GM18511 (cell line): ENCODE measurements around the gene NR2E3.

Experiments
- ATAC-seq: cut with Tn5 transposase; IDR thresholded peaks from one replicate; pipeline ENCODE4 v1.9.1; 2021; ENCODE audit warnings: mild to moderate bottlenecking, moderate library complexity; ENCODE audit not compliant: unreplicated experiment

NR2E3 gene

GRCh38 chr15:71790081-71790480 is 20.3 kb upstream of the NR2E3 start:
- no peak for ATAC-seq

- no peak for ATAC-seq
Measured at GRCh38 chr15:71791975-71792374, 18.4 kb upstream of the NR2E3 start.

GRCh38 chr15:71792521-71792920 is 17.8 kb upstream of the NR2E3 start:
- no peak for ATAC-seq

DNA sequence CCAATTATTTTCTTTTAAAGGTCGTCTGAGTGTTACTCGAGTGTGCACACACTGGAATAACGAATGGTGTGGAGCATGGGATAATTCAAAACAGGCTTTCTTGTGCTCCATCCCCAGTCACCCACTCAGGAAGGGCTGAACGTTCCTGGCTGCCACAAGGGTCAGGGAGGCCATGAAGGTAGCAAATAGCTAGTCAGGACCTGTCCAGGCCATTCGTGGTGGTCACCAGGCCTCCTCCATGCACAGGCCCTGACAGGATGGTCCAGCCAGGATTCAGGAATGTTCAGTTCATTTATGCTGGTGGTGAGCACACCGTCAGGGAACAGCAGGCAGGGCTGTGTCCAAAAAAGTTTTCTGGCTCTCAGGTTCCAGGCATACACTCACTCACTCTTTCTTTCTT is 11.7 kb upstream of the NR2E3 start:
- ATAC-seq = no peak

DNA sequence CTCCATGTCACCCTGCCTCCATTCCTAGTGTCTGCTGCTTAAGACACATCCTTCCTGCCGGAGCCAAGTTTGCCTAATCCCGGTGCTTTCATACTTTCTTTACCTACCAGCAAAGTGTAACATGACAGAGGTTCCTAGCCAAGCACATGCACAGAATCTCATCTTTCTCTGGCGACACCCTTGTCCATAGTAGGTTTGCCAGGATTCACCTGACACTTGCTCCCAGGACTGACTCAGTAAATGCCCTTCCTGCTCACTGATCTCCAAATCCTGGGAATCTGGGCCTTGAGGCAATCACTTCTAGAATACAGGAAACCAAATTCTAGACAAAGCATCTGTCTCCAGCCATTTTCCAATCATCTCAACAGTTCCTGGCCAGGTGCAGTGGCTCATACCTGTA is 10.2 kb upstream of the NR2E3 start:
- no peak for ATAC-seq

DNA sequence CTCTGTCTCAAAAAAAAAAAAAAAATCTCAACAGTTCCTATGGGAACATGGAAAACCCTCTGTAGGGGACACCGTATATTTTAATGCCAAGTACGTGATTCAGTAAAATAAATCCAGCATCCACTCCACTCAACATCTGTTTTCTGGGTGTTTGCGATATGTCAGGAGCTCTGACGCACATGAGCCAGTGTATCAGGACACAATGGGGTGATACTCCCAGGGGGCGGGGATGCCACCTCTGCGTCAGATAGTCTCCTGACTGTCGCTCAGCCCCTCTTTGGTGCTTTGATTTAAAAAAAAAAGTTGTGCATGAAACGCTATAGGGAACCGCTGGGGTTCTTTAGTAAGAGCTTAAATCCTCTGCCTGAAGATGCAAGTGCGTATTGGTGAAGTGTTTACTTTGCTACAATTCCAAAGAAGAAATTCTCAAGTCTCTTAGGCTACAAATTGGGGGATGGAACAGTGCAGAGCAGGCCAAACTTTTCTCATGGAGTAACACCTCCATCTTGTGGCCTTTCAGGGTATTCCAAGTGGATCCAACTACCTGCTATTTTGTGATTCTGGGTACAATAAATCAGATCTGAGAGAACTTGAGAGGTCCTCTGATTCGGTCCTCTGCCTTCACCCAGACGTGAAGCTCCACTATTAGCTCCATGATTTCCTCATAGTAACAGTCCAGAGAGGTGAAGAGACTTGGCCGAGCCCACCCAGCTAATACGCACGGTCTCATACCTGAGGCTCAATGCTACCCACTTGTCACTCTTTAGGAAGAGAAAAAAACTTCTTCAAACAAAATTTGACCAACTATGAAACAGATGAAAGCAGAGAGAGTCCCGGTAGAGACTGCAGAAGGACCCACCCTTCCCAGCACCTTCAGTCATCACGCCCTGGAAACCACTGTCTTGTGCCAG is 9.3 kb upstream of the NR2E3 start:
- ATAC-seq = no peak

DNA sequence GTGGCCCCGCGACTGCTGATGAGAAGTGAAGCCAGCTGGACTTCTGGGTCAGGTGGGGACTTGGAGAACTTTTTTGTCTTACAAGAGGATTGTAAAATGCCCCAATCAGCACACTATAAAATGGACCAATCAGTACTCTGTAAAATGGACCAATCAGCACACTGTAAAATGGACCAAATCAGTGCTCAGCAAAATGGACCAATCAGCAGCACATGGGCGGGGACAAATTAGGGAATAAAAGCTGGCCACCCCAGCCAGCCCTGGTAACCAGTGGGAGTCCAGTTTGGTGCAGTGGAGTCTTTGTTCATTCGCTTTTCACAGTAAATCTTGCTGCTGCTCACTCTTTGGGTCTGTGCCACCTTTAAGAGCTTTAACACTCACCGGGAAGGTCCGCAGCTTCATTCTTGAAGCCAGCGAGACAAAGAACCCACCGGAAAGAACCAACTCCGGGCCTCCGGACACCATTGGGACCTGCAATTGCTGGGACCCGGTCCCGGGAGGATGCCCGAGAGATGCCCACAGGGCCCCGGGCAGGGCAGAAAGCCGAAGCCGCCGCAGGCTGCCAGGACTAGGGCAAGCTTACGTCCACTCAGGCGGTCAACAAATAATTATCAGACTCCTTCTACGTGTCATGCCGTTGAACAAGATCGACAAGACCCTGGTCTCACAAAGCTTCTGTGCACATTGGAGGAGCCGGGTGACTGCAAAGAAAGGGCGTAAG is 8.3 kb upstream of the NR2E3 start:
- no peak for ATAC-seq

DNA sequence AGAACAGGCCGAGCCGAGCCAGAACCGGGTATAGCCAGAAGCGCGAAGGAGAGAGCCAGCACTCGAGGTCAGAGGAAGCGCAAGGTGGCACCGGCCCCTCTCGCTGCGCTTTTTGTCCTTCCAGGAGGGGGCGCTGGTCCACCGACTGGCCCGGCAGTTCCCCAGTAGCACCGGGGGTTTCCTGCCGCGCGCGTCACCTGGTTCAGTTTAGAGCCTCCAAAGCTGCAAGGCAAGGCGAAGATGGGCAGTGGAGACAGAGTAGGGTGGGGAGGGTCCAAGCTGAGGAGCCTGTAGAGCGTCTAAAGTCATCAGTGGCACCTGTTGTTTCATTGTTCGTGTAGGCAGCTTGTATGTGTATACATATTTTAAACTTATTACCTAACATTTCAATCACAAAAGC is 7.6 kb upstream of the NR2E3 start:
- no peak for ATAC-seq

DNA sequence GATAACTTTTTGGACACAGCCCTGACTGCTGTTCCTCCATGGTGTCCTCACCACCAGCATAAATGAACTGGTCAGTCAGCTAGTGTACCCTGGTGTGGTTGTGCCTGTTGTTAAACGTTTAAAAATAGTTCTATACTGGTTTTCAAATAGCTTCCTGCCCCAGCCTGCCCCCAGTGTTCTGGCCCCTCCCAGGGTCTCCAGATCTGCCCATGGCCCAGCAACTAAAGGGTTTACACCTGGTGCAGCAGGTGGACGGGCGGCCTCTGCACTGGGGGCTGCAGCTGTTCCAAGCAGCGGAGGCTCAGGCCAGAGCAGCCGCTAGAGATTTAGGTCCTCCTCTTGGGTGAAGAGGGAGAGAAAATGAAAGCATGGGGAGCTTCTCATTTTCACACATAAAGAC is 6.1 kb upstream of the NR2E3 start:
- peak; percentile 62 for ATAC-seq

GRCh38 chr15:71804695-71805470 is 5.5 kb upstream of the NR2E3 start:
- peak; percentile 81 for ATAC-seq

GRCh38 chr15:71806452-71806931 is 3.9 kb upstream of the NR2E3 start:
- no peak for ATAC-seq

DNA sequence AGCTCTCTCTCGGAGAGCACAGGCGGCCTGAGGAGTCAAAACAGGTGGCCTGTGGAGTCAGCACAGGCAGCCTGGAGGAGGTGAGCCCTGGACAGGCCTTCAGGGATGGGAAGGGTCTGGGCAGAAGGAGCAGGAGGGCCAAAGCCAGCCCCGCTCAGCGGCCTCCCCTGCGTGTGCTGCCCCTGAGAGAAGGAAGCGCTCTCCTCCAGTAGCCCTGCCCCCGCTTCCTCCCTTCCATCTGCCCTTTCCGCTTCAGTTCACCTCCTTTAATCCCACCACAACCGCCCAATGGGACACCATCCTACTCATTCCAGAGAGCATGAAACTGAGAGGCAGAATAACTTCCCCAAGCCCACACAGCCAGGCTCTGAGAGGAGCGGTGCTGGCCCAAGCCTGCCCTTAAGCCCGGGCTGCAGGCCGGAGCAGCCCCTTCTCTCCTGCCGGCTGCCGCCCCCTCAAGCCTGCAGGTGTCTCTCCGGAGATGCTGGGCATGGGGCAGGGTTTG is 3.2 kb upstream of the NR2E3 start:
- ATAC-seq = no peak

GRCh38 chr15:71807691-71808091 is 2.7 kb upstream of the NR2E3 start:
- no peak for ATAC-seq

DNA sequence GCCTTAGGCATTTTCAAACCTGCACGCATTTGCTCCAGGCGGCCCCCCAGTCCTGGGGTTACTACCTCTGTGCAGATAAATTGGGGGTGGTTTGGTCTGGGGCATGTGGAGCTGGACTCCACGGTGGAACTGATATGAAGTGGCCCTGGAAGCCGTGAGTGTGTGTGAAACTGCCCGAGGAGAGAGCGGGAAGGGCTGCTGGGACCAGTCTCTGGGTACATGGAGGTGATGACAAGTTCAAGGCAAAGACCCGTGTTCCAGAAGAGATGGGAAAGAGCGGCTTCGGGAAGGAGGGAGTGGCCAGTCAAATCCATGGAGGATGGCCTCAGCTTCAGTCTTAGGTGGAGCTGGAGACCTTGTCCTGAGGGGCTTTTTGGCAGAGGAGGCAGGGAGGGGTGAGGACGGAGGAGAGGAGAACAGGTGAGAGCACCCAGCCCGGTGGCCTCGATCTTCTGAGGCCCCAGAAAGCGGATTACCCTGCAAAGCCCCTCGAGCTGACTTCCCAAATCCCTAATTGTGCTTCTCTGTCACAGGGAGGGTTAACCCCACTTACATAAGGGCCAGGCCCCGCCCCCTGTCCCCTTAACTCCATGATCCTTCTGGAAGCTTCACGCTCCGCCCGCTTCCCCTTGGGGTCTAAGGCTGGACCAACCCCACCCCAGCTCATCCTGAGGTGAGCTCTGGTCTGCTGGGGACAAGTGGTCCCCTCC is 1.9 kb upstream of the NR2E3 start:
- no peak for ATAC-seq

DNA sequence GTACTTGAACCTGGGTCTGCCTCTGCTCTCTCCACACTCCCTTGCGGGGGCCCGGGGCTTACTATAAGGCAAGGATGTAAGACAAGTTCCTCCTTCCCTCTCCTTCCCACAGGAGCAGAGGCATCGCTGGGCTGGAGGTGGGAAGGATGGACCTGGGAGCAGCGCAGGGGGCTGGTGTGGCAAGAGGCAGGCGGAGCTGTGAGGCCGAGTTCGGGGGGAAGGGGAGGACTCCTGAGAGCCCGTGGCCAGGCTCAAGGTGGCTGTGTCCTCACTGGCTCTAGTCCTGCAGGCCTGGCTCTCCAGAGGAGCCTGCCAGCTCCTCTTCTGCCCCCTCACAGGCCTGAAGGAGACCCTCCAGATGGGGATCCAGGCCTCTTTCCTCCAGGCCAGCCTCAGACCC is 1.0 kb upstream of the NR2E3 start:
- ATAC-seq = no peak

GRCh38 chr15:71811036-71811736 is 832 bp downstream of the NR2E3 start:
- no peak for ATAC-seq

- ATAC-seq = no peak
Measured at GRCh38 chr15:71811752-71812735, 1.7 kb downstream of the NR2E3 start.

GRCh38 chr15:71812966-71813722 is 2.8 kb downstream of the NR2E3 start:
- no peak for ATAC-seq
